AG04450 (cell line): Measurements from ENCODE around the gene C1QTNF7. TPM values are rescaled to one million over a fixed set of nuclear protein-coding genes. Genes with fewer than 3 reads are reported as not detected.

Source experiments
- CTCF ChIA-PET: fragments of 300-600, 350-600 bp; formaldehyde crosslinking; extraction: SDS; loops from one replicate; lab custom pipeline; 2022; ENCODE audit warnings: antibody characterized with exemption, inconsistent platforms; lab: Charles Lee
- POLR2A ChIA-PET: fragments of 350-600 bp; formaldehyde crosslinking; extraction: SDS; loops from one replicate; lab custom pipeline; 2021; ENCODE audit warnings: antibody characterized with exemption, inconsistent platforms; lab: Yijun Ruan, JAX
- DNase-seq: peaks from one replicate; pipeline ENCODE4 v3.0.0-alpha.2; 2011; ENCODE audit warnings: low read depth, low spot score
- H3K27ac ChIP-seq: one replicate; pipeline ENCODE4 v1.5.1; 2012; ENCODE audit warnings: low read depth, low read length, control low read depth
- H3K27me3 ChIP-seq: one replicate; pipeline ENCODE4 v1.6.0; 2012; ENCODE audit warnings: low read length; ENCODE audit not compliant: control insufficient read depth, insufficient read depth
- H3K4me3 ChIP-seq: 2 replicates; pipeline ENCODE4 v1.5.1; 2011; ENCODE audit warnings: mild to moderate bottlenecking, low read depth, low read length, control low read depth
- H3K9me3 ChIP-seq: 2 replicates; pipeline ENCODE4 v1.5.1; 2012; ENCODE audit warnings: low read length; ENCODE audit not compliant: control insufficient read depth, insufficient read depth
- CTCF ChIP-seq: IDR thresholded peaks from 2 replicates; pipeline ENCODE4 v1.5.1; 2011; ENCODE audit warnings: low read depth, low read length, control low read depth, inconsistent platforms
- polyA plus RNA-seq: library from polyadenylated mRNA; depleted of rRNA; stranded (reverse); fragments of >200 nt; gene quantifications from 2 replicates; pipeline ENCODE4 v1.2.3, GENCODE V29; 2011

Gene C1QTNF7
- polyA plus RNA-seq, 1 experiment: 2.9 TPM

- DNase-seq: no peak
- no peak overlapping the region for H3K4me3 ChIP-seq
- no peak for TF ChIP-seq CTCF
- no peak overlapping the region for H3K27ac ChIP-seq
- POLR2A ChIA-PET: no interaction called here
- H3K9me3 ChIP-seq: no peaks in the 10 kb centered on the region
- H3K27me3 ChIP-seq: no peaks in the 10 kb centered on the region
- CTCF ChIA-PET: interaction anchor here (1.0 kb wide), 1 partner anchor 15 kb away, joined by 4 read pairs; no protein-coding TSS in a partner anchor
Measured at GRCh38 chr4:15410750-15411149, 17.1 kb upstream of the C1QTNF7 start.

DNA sequence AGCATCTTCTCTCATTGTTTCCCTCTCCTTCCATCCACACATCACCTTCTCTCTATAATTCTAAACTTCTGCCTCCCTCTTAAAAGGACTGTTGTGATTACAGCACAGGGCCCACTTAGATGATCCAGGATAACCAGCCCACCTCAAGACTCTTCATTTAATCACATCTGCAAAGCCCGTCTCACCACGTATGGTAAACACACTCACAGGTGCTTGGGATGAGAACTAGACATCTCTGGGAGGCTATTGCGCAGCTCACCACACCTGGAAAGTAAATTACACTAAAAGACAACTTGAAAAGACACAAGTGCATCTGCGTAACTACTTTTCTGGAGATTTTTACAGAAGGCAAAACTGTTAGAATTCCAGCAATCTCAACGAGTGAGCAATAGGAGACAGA, 15.4 kb upstream of the C1QTNF7 start:
- no peaks in the 10 kb centered on the region for H3K9me3 ChIP-seq
- CTCF ChIA-PET: interaction anchor here (1.7 kb wide), 1 partner anchor 45 kb away, joined by 9 read pairs; no protein-coding TSS in a partner anchor
- no peak for DNase-seq
- H3K27me3 ChIP-seq: no peaks in the 10 kb centered on the region
- POLR2A ChIA-PET: no interaction called here
- TF ChIP-seq CTCF: no peak
- H3K27ac ChIP-seq: no peak overlapping the region
- H3K4me3 ChIP-seq: no peak overlapping the region

DNA sequence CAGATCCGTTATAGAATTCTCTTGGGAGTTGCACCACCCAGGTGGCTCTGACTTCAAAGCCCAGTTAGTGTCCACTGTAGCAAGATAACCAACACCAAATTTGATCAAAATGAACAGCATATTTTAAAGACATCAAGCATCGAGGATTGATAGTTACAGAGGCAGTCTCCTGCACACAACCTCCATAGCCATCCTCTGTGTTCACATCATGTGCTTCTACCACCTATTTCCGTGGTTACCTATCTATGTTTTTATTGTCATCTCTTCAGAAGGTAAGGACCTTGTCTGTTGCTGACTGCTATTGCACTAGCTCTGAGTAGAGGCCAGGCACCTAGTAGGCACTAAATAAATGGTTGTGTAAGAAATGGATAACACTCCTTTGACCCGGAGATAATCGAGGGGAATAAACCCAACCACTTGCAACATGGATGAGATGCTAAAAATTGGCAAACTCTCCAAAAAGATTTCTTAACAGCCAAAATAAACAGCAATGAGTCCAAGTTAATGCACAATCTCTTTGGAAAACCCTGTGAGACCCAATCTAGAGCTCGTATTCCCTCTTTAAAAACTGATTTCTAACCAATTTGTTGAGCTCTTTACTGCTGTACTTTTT, 14.7 kb upstream of the C1QTNF7 start:
- ChIA-PET CTCF (interaction anchor here (1.7 kb wide), 1 partner anchor 45 kb away, joined by 9 read pairs; no protein-coding TSS in a partner anchor), POLR2A (no interaction called here)
- no peak for DNase-seq
- Histone ChIP-seq H3K4me3 (no peak overlapping the region), H3K9me3 (no peaks in the 10 kb centered on the region), H3K27ac (no peak overlapping the region), H3K27me3 (no peaks in the 10 kb centered on the region)
- no peak for TF ChIP-seq CTCF

DNA sequence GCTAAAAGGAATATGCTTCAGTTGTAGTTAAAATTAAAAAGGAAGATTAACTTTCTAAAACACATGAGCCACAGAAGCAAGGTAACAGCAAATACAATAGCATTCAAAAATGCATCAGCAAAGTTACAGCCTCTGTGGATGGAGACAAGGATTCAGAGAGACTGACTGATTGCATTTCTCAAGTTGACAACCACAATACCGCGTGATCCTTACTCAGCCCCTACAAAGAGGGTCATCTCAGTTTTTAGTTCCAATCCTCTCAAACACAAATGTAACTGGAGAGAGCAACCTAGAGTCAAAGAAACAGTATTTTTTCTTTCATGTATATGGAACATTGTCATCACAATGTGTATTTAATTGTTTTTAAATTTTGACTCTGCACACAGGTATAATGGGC, 14.2 kb upstream of the C1QTNF7 start:
- ChIA-PET POLR2A (no interaction called here), CTCF (interaction anchor here (1.7 kb wide), 1 partner anchor 44 kb away, joined by 9 read pairs; no protein-coding TSS in a partner anchor)
- Histone ChIP-seq H3K4me3 (no peak overlapping the region), H3K27me3 (no peaks in the 10 kb centered on the region), H3K9me3 (no peaks in the 10 kb centered on the region), H3K27ac (no peak overlapping the region)
- no peak for DNase-seq
- TF ChIP-seq CTCF: no peak

DNA sequence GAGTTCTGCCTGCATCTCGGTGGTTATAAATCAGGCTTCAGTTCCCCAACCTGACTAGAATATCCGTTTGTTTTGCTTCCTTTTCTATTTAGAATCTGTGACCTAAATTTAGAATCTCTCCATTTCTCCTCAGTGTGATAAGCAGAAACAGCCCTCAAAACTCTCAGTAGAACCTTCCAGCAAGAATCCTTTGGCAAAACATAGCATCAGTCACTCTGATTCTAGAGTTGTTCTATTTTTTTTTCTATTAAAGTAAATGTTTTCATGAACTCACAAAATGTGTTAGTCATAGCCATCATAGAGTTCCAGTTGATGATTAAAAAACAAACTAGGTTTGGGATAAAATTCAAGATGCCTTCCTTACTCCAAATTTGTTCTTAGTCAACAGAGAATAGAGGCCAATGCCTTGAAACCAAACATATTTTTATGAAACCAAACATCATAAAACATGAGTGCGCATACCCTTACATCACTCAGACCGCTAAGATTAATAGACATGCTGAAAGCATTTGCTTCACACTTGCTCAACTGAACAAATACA, 13.2 kb upstream of the C1QTNF7 start:
- H3K27ac ChIP-seq: no peak overlapping the region
- no peak overlapping the region for H3K4me3 ChIP-seq
- no peaks in the 10 kb centered on the region for H3K9me3 ChIP-seq
- no peak for DNase-seq
- no peaks in the 10 kb centered on the region for H3K27me3 ChIP-seq
- ChIA-PET CTCF (no interaction called here), POLR2A (no interaction called here)
- no peak for TF ChIP-seq CTCF
